Stimulated activated naive CD8-positive, alpha-beta T cell treated with anti-CD3 and anti-CD28 coated beads, Interleukin-15, Interleukin-2, amounts not matched to agents 100 ng/mL and 50 ng/mL, for 24 hours (primary cell): ENCODE measurements around the gene ALAS2.
"Not testable (repeated sequence)": the region's sequence is repeated elsewhere in the genome, so short reads cannot be mapped to it uniquely, and the experiment has no call there.

ENCODE experiments used
- H3K27ac Mint-ChIP-seq: one replicate; pipeline ENCODE4 v1.8.0; 2021; ENCODE audit warnings: mild to moderate bottlenecking, mixed read lengths
- H3K27me3 Mint-ChIP-seq: one replicate; pipeline ENCODE4 v1.8.0; 2021; ENCODE audit warnings: mixed read lengths
- H3K36me3 Mint-ChIP-seq: one replicate; pipeline ENCODE4 v1.8.0; 2021; ENCODE audit warnings: low read depth, mixed read lengths
- H3K4me1 Mint-ChIP-seq: one replicate; pipeline ENCODE4 v1.8.0; 2021; ENCODE audit warnings: low read depth, mixed read lengths
- H3K4me3 Mint-ChIP-seq: one replicate; pipeline ENCODE4 v1.8.0; 2021; ENCODE audit warnings: mild to moderate bottlenecking, mixed read lengths
- H3K9me3 Mint-ChIP-seq: one replicate; pipeline ENCODE4 v1.8.0; 2021; ENCODE audit warnings: mixed read lengths

ALAS2 gene

DNA sequence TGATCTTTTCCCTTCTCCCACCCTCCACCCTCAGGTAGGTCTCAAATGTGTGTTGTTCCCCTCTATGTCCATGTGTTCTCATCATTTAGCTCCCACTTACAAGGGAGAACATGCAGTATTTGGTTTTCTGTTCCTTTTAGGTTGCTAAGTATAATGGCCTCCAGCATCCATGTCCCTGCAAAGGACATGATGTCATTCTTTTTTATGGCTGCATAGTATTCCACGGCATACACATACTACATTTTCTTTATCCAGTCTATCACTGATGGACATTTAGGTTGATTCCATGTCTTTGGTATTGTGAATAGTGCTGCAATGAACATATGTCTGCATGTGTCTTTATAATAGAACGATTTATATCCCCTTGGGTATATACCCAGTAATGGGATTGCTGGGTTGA is 47.5 kb downstream of the ALAS2 start:
- not testable (repeated sequence) for H3K4me1 Mint-ChIP-seq, H3K4me3 Mint-ChIP-seq, H3K27me3 Mint-ChIP-seq

DNA sequence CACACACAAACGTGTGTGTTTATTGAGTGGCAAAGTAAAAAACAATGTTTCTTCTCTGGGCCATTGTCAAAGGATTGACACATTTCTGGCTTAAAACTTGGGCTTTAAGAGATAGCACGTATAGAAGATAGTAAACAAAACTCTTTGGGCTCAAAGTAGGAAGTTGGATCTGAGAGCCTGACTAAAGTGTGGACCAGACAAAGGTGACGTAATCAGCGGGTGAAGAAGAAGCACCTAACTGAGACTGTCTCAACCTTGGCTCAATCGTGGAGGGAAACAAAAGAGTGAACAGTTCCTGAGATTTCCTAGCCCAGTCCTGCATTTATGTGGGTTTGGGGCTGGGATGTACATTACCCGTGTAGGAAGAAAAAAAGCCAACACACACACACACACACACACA is 50.4 kb downstream of the ALAS2 start:
- no peaks in the 10 kb centered on the region for H3K27me3 Mint-ChIP-seq
- H3K4me1 Mint-ChIP-seq: no peaks in the 10 kb centered on the region
- H3K9me3 Mint-ChIP-seq: no peaks in the 10 kb centered on the region
- H3K36me3 Mint-ChIP-seq: no peaks in the 10 kb centered on the region
- no peak overlapping the region for H3K27ac Mint-ChIP-seq
- no peak overlapping the region for H3K4me3 Mint-ChIP-seq

More for the DNA sequence above, 47.5 kb downstream of the ALAS2 start:
- not testable (repeated sequence) for H3K27ac Mint-ChIP-seq, H3K36me3 Mint-ChIP-seq, H3K9me3 Mint-ChIP-seq

DNA sequence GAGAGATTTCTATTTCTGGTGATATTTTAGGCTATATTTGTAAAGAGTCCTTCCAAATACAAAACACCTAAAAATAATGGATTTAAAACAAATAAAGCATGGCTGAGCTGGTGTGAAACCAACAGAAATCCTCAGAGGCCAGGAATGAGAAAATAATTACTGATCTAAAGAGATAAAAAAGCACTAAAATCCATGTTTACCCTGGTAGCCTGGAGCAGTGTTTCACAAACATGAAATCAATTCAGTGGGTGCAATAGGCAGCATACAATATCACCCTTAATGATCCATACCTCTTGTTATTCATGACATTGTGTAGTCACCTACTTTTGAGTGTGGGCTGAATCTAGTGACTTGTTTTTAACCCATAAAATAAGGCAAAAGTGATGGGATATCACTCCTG is 51.3 kb downstream of the ALAS2 start:
- H3K27me3 Mint-ChIP-seq: no peaks in the 10 kb centered on the region
- H3K4me1 Mint-ChIP-seq: no peaks in the 10 kb centered on the region
- no peaks in the 10 kb centered on the region for H3K36me3 Mint-ChIP-seq
- no peak overlapping the region for H3K27ac Mint-ChIP-seq
- no peaks in the 10 kb centered on the region for H3K9me3 Mint-ChIP-seq
- no peak overlapping the region for H3K4me3 Mint-ChIP-seq

DNA sequence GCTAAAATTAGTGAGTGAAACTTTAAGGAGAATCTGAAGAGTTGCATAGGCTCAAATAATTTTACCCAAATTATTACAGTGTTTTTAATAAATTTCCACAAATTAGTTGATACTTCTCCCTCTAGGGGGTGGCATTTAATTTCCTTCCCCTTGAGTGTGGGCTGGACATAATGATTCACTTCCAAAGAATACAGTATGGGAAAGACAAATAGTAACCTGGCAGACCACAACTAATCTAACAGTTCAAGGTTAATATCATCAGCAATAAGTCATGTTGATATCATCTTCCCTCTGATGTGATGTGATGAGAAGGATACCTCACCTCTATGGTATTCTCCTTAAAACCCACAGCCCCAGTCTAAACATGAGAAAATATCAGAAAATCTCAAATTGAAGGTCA is 52.3 kb downstream of the ALAS2 start:
- Mint-ChIP-seq H3K4me1 (no peaks in the 10 kb centered on the region), H3K27ac (no peak overlapping the region), H3K9me3 (no peaks in the 10 kb centered on the region), H3K36me3 (no peaks in the 10 kb centered on the region), H3K27me3 (no peaks in the 10 kb centered on the region), H3K4me3 (no peak overlapping the region)

DNA sequence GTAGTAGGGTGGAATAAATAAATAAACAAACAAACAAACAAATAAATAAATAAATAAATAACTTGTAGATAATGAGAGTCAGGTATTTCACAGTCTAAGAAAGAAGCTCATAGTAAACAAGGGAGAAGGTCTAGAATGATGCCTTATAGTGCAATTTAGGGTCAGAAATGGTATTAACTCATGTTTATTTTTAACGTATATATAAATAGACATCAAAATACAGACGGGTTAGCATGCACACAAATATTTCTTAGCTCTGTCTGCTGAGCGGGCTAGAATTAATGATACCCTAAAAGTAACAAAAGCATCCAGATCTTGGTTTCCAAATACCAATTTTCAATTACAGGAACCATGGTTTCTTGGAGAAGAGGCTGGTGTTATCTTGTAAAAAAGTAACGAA is 53.4 kb downstream of the ALAS2 start:
- H3K36me3 Mint-ChIP-seq: no peaks in the 10 kb centered on the region
- no peaks in the 10 kb centered on the region for H3K27me3 Mint-ChIP-seq
- H3K9me3 Mint-ChIP-seq: no peaks in the 10 kb centered on the region
- no peaks in the 10 kb centered on the region for H3K4me1 Mint-ChIP-seq
- H3K4me3 Mint-ChIP-seq: no peak overlapping the region
- H3K27ac Mint-ChIP-seq: no peak overlapping the region

DNA sequence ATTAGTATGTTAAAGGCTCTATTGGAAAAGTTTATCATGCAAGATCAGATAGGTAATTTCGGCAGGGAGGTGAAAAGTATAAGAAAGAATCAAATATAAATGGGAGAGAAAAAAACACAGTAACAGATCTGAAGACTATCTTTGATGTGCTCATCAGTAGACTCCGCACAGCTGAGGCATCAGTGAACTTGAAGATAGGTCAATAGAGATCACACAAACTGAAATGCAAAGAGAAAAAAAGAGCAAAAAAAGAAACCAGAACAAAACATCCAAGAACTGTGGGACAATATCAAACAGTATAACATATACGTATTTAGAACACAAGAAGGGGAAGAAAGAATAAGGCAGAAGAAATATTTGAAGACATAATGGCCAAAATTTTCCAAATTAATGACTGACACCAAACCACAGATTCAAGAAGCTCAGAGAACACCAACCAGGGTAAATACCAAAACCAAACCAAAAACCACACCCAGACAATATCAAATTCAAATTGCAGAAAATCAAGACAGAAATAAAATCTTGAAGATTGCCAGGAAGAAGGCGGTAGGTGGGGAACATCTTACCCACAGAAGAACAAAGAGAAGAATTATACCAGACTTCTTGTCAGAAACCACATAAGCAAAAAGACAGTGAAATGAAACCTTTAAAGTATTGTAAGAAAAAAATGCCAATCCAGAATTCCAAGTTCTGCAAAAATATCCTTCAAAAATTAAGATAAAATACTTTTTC is 65.8 kb downstream of the ALAS2 start:
- H3K4me3 Mint-ChIP-seq: peak overlapping the region; percentile 6
- no peaks in the 10 kb centered on the region for H3K27me3 Mint-ChIP-seq
- peaks cover 22% of the 10 kb centered on the region for H3K4me1 Mint-ChIP-seq
- H3K36me3 Mint-ChIP-seq: no peaks in the 10 kb centered on the region
- H3K9me3 Mint-ChIP-seq: no peaks in the 10 kb centered on the region
- peak overlapping the region; percentile 3 for H3K27ac Mint-ChIP-seq

DNA sequence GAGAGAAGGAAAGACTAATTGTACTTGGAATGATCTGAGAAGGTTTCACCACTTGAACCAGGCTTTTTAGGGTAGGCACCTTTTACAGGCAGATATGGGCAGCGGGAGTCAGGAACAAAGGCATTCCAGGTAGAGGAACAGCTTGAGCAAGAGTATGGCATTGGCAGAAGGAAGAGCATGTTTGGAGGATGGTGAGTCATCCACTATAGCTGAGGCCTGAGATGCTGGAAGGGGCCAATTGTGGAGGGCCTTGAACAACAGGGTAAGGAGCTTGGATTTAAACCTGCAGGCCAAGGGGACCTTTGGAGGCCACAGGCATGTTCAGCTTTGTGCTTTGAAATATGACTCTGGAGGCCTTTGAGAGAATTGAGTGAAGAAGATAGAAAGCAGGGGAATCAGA is 69.0 kb downstream of the ALAS2 start:
- Mint-ChIP-seq H3K36me3 (no peaks in the 10 kb centered on the region), H3K4me1 (peaks cover 19% of the 10 kb centered on the region), H3K27ac (no peak overlapping the region), H3K27me3 (no peaks in the 10 kb centered on the region), H3K4me3 (no peak overlapping the region), H3K9me3 (no peaks in the 10 kb centered on the region)
